H1 (cell line): Measurements from ENCODE around the gene COL8A1. TPM values are rescaled to one million over a fixed set of nuclear protein-coding genes. Genes with fewer than 3 reads are reported as not detected.

ENCODE experiments used
- HDAC6 ChIP-seq: IDR thresholded peaks from one replicate; pipeline ENCODE4 v1.7.1; 2012; ENCODE audit warnings: low read depth, mild to moderate bottlenecking, inconsistent platforms, low read length, moderate library complexity
- polyA plus RNA-seq, 7 experiments: library from polyadenylated mRNA; depleted of rRNA in 3 of 7; stranded (reverse) in 5 of 7; unstranded in 2 of 7; fragments of >200 nt in 5 of 7; fragments of 200-250 nt in 2 of 7; gene quantifications; 1 replicate in 5 of 7; 2 replicates in 1 of 7; 4 replicates in 1 of 7; pipeline versions ENCODE4 v1.2.1 to v1.2.3, GENCODE V29; 2011 to 2013; ENCODE audit warnings: missing spikeins in 2 of 7, mixed read lengths in 2 of 7
- total RNA-seq: library from RNA; stranded (reverse); fragmentation: NEBNext Ultra II Directional; extraction: Animal tissue kit (Norgen Biotek cat#: 25700); gene quantifications from 2 replicates; pipeline ENCODE4 v1.2.1, GENCODE V29; 2021

Gene COL8A1
- total and polyA plus RNA-seq, 2 of the 8 experiments (the other 6 are each of a cell fraction or from before 2014, with no cell fraction given), result 0.21 to 1.2 TPM

- TF ChIP-seq HDAC6, result no peak
Measured at GRCh38 chr3:99764377-99764776, 126.0 kb downstream of the COL8A1 start (continued).
